NCI-H187 (cell line): Measurements from ENCODE around the gene MYO10.

Experiments
- DNase-seq, 2 experiments: peaks; one replicate each; lab custom pipeline; 2025; lab: John Stamatoyannopoulos, UW

MYO10 gene

GRCh38 chr5:16617274-16617968 lies 318.7 kb downstream of the MYO10 start:
- no peak for DNase-seq

DNA sequence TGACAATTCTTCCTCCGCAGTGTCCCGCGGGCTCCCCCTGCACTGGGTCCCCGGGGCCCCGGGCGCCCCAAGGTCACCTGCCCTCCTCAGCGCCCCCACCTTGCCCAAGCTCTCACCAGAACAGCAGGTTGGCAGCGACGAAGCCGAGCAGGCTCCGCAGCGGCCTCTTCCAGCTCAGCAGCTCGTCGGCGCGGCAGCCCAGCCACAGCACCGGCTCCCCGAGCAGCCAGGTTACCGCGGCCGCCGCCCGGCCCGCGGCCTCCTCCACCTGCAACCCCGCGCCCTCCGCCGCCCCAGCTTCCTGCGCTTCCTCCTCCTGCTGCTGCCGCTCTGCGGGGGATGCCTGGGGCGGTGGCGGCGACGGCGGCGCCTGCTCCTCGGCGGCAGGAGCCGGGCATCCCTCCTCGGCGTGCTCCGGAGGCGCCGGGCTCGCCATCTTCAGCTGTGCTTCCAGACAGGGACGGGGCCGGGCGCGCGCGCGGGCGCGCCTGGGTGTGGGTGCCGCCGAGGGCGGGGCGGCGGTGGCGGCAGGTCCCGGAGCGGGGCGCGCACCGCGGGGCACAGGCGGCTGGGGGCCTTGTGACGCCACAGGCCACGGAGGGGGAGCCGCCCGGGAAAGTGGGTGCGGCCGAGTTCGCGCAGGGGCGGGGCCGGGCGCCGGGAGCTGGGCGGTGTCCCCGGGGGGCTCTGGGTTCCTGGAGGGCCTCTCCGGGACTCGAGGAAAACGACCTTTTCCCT lies 319.4 kb downstream of the MYO10 start, which contains the start of gene RETREG1:
TSS of gene RETREG1 (minus strand) at position 462 of the 738 bp plus-strand sequence. CDS start at position 436, 26 bp downstream.
- no peak for DNase-seq

DNA sequence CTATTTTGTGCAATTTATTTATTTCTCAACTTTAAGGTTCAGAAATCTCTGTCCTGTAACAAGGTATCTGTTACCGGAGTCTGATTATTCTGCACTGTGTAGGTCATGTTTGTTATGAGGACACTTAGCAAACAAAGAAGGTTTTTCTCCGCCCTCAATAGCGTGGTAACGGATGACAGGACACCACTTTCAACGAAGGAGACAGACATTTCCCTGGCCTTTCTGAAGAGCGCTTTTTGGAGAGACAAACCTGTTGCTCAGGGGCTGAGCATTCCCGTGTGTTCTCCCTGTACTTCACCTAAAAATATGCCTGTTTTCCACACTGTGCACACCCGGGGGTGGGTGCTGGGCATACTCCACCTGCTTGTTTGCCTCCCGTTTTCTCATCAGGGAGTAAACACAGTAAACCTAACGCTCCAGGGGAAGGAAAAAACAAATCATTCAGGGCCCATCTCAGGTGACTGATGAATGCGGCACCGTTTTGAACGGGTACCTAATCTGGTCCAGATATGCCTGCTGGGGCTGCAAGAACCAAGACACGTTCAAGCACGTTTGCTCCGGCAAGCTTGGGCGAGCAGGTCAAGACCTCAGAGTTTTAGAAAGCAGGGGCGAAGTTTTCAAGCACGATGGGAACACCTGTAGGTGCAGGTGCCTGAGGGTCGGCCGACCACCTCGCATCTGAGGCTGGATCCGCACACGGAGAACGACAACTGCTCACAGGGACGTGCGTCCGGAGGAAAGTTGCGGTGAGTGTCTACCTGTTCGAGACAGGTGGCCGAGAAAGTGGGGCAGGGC lies 320.1 kb downstream of the MYO10 start:
- no peak for DNase-seq

- no peak for DNase-seq
Measured at GRCh38 chr5:16612007-16612406, 324.1 kb downstream of the MYO10 start.
